ENCODE data around the gene DNASE2B.

The DNASE2B gene

GRCh38 chr1:84374991-84375696 lies 23.1 kb upstream of the DNASE2B start:
- DNase-seq, result no peak

GRCh38 chr1:84376000-84376910 lies 22.0 kb upstream of the DNASE2B start:
- DNase-seq, result no peak

DNA sequence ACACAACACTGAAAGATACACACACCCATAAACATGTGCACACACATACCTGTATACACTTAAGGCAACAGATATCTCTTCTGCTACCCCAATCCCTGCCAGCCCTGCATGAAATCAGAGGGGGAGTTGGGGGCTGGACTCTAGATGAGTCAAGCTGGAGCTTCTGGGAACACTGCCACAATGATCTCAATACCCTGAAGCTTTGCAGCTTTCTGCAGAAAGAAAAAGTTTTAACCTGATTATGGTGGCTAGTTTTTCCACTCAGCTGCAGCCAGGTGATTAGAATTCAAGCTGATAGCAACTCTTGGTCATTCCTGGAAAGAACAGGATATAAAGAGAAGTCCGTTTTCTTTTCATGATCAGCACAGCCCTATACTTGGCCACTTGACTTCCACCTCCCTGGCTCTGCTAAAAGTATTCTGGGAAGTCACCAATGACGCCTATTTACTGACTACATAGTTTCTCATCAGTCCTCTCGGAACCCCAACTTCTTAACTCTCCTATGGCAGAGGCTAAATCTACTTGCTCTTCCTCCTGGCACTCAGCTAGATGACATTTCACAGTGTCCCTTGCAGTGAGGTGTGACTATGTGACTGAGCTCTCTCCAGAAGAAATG lies 20.7 kb upstream of the DNASE2B start:
- DNase-seq, result no peak

DNA sequence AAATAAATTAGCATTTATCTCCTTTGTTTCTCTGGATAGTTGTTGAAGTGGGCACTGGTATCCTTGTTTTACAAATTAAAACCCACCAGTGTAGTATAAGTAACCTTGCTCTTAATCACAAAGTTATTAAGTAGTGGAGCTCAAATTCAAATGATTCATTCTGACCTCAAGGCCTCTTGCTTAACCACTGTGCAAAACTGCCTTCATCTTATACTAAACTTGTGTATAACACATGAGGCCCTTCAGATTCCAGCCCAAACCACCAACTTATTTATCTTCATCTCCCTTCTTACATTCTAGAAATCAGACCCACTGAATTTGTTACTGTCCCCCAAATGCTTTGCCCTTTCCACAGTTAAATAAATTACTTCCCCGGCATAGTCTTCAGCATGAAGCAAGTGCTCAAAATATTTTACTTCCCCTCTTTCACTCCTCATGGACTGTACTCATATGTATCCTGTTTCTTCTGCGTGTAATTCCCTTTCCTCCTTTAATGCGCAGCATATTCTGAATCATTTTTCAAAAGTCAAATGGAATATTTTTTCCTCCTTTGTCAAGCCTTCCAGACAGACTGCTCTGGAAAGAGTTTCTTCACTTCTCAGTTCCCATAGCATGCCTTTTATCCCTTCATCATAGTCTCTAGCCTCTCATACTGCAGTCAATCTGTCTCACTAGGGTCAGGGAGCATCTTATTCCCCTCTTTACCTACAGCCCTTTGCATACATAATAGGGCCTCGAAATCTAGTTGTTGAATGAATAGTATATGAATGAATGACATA lies 19.0 kb upstream of the DNASE2B start:
- no peak for DNase-seq

DNA sequence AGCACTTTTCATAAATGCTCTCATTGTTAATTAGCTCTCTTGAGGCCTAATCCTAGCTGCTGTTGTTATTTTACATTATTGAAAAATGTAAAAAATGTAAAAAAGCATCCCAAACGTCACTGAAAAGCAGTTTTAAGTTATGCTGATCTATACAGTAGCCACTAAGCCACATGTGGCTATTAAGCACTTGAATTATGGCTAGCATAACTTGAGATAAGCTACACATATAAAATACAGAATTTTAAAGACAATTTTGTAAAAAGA lies 18.4 kb upstream of the DNASE2B start:
- no peak for DNase-seq

- DNase-seq, result no peak
Observed at GRCh38 chr1:84382127-84382526, 16.2 kb upstream of the DNASE2B start.

GRCh38 chr1:84385347-84385746 lies 12.9 kb upstream of the DNASE2B start:
- DNase-seq, result no peak

DNA sequence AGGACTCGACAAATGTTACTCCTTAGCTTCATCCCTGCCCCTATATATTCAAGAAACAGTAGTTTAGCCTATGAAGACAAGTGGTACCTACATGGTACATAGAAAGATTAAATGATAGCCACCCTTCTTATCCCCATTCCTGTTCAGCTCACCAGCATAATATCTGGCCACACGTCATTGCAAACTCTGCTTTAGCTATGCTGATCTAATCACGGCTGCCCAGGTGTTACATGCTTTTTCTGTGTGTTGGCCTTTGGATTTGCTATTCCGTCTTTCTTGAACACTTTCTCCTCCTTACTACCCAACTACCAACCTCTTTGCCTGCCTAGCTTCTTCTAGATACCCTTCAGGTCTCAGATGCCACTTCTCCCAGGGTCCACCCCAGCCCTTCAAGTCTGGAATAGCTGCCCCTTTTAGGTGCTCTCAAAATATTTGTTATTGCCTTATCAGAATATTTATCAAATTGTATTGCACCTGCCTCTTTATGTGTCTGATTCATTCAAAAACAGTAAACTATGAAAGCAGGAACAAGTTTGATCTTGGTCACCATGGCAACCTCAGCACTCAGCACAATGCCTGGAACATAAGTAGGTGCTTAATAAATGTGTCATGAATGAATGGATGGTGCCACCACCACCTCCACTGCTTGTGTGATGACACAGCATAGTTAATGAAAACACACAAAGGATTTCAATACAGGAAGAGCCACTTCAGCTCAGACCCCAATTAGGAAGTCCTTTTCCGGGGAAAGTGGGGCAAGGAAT lies 11.4 kb upstream of the DNASE2B start:
- peak; percentile 7 for DNase-seq

DNA sequence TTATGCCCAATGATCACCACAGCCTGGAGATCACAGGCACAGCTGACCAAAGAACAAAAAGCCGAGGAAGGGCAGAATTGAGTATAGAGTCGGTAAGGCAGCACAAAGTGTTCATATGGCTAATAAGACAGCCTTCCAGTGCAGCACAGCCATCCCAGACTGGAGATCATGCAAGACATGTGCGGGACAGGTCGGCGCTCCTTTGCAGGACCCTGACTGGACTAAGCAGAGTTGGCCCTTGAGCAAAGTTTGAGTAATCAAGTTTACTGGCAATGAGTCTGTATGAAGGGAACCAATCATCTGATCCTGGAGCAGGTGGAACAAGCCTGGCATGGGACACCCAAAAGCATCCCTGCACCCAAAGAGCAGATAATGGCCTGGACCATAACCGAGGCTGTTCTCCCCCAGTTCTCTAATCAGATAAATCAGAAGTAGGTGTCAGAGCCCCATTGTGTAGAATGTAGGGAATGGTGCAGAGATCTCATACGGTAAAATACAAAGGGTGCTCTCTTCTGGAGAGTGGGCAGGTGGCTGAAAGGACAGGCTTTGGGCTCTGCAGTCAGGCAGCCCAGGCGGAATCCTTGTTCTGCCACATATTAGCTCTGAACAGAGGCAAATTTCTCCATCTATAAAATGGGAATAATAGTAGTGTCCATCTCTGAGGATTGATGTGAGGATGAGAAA lies 10.7 kb upstream of the DNASE2B start:
- DNase-seq, result peak; percentile 18

DNA sequence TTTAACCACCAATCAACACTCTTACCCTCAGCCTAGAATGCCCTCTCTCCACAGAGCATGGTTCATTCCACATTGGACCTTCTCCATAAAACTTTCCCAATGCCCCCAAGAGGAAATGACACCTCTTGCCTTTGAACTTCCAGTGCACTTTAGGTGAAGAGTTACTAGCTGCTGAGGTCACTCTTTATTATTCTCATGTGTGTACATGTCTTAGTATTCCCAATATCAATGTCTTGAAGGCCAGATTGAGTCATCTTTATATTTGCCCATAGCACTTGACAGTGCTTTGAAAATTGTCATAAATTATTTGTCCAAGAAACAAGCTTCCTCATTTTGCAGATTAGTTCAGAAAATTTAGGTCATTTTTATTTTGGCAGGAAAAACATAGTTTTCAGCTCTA lies 8.1 kb upstream of the DNASE2B start:
- no peak for DNase-seq

GRCh38 chr1:84401156-84401555 lies 2.9 kb downstream of the DNASE2B start:
- DNase-seq, result no peak

DNA sequence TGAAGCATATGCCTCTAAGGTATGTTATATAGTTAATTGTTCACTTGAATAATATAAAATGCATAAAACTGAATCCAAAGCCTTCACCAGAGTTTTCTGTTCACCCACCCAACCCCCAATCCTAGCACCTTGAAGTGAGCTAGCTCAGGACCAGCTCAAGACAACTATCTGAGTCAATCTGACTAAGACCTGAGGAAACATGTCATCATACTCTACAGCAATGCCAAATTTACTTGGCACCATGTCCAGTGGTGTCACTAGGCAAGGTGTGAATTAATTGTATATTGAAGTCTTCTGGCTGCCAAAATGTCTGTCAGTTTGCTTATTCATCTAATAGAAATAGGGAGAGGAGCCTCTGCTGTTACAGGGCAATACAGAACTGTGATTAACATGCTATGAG lies 3.8 kb downstream of the DNASE2B start:
- DNase-seq, result no peak

DNA sequence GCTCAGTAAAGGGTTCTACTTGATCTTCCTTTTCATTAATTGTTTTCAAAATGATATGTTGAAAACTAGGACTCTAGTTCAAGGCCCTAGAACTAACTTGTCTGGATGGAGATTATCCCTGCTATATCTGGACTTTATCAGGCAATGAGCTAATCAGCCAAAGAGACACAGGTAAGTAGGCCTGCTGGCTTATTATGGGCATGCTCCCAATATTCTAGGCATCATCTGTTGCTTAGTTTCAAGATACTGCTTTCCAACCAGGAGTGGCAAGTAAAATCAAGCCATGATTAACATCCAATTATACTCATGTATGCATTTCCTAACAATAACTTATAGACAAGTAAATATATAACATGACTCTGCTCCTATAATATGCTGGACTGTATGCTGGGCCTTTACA lies 4.2 kb downstream of the DNASE2B start:
- DNase-seq, result no peak

DNA sequence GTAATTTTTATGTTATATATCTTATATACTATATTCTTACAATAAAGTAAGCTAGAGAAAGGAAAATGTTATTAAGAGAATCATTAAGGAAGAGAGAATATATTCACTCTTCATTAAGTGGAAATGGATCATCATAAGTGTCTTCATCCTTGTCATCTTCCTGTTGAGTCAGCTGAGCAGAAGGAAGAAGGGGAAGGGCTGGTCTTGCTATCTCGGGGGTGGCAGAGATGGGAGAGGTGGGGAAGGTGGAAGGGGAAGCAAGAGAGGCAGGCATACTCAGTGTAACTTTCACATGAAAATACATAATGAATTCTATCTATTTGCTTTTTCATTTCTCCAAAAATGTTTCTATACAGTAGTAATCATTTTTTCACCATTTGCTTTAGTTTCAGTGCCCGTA lies 5.1 kb downstream of the DNASE2B start:
- DNase-seq, result no peak

- no peak for DNase-seq
Observed at GRCh38 chr1:84406346-84406861, 8.1 kb downstream of the DNASE2B start.

DNA sequence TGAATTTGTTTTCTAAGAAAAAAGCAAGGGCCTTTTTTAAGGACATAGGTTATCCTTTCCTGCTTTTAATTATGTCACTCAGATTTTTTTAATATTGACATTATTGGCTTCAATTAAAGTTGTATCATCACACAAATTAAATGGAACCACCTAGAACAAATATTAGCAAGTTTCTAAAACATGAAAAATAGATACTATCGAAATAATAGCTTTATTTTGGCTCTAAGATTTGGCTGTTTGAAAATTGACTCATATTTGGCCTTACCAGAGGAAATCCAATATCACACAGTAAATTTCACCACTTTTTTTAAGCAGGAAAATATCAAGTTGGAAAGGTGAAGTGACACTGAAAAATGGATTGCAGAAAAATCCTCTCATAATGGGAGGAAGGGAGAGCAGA lies 9.2 kb downstream of the DNASE2B start:
- DNase-seq, result no peak

- no peak for DNase-seq
Observed at GRCh38 chr1:84407958-84408422, 9.7 kb downstream of the DNASE2B start.

DNA sequence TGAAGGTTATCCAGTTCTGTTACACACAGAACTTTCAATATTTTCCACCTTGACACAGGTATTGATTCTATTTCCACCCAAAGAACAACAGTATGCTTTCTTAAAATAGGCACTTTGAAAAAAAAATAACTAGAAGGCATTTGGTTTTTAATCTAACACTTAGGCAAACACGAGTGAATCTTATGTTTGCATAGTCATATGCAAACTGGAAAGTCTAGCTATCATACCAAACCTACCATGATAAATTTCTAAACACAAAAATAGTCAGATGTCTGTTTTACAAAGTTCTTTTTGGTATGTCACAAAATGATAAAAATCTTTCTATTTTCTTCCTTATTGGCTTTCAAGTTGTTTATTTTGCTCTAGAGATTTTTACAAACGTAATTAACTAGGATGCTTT lies 11.6 kb downstream of the DNASE2B start:
- no peak for DNase-seq

GRCh38 chr1:84410328-84411095 lies 12.2 kb downstream of the DNASE2B start:
- DNase-seq, result no peak

GRCh38 chr1:84412316-84412942 lies 14.1 kb downstream of the DNASE2B start:
- no peak for DNase-seq
